WTC11 (cell line): ENCODE results near the gene MYL10.

Source experiments
- ATF1 ChIP-seq: sonication (generic); formaldehyde crosslinking; IDR thresholded peaks from 2 replicates; pipeline ENCODE4 v1.8.1; 2023; ENCODE audit warnings: mild to moderate bottlenecking, moderate library complexity, missing genetic modification reagents
- FOXK1 ChIP-seq: sonication (generic); formaldehyde crosslinking; IDR thresholded peaks from 2 replicates; pipeline ENCODE4 v1.8.0; 2022; ENCODE audit warnings: mild to moderate bottlenecking, moderate library complexity, missing genetic modification reagents

GRCh38 chr7:101614939-101615302 lies 14.2 kb downstream of the MYL10 start:
- no peak for TF ChIP-seq ATF1
- TF ChIP-seq FOXK1 (CRISPR knock-in tag) = no peak
